GM18517 (cell line): ENCODE data around the gene SELENOH.
"Not testable (repeated sequence)": the region's sequence is repeated elsewhere in the genome, so short reads cannot be mapped to it uniquely, and the experiment has no call there.

Source experiments
- ATAC-seq: cut with Tn5 transposase; IDR thresholded peaks from one replicate; pipeline ENCODE4 v1.9.1; 2021; ENCODE audit warnings: mild to moderate bottlenecking, moderate library complexity; ENCODE audit not compliant: unreplicated experiment

SELENOH gene, protein sequence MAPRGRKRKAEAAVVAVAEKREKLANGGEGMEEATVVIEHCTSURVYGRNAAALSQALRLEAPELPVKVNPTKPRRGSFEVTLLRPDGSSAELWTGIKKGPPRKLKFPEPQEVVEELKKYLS

DNA sequence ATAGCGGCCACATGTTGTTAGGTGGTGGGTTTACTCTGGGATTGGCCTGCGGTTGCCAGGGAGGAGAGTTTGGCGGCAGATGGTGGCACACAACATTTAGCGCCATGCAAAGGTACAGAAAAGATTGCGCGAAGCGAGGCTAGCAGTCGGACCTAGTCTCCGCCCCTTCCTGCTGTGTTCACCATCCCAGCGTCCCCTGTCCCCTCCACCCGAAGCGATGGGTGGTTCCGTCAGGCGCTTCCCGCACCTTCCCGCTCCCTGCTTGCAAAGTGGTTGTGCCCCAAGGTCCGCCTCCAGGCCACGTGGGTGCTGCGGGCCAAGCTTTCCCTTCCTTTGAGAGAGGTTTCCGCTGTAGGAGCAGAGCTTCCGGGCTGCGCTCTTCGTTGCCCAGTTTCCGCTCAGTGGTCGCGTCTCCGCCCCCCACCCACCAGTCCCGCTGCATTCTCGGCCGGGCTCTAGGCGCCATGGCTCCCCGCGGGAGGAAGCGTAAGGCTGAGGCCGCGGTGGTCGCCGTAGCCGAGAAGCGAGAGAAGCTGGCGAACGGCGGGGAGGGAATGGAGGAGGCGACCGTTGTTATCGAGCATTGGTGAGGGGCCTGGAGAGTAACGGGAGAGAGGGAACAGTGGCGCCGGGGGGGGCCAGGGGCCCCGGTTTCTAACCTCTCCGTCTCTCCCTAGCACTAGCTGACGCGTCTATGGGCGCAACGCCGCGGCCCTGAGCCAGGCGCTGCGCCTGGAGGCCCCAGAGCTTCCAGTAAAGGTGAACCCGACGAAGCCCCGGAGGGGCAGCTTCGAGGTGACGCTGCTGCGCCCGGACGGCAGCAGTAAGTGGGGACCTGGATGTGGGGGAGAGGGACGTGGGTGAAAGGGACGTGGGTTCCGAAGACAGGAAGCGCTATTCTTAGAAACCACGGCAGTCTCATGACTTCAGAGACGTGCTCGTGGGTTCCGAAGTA is at the start of gene SELENOH:
SELENOH (plus strand) TSS at position 360 of the 955 bp plus-strand sequence; CDS start at position 465, 105 bp downstream.
- ATAC-seq = peak; percentile 94

DNA sequence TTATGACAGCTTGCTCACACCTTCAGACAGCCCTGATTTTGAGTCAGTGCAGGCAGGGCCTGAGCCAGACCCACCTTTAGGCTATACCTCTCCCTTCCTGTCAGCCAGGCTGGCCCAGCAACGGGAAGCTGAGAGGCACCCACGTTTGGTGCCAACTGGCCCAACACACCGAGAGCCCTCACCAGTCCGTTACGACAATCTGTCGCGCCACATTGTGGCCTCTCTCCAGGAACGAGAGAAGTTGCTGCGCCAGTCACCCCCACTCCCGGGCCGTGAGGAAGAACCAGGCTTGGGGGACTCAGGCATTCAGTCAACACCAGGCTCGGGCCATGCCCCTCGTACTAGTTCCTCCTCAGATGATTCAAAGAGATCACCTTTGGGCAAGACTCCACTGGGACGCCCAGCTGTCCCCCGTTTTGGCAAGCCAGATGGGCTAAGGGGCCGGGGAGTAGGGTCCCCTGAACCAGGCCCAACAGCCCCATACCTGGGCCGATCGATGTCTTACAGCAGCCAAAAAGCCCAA is 42.4 kb upstream of the SELENOH start:
- no peak for ATAC-seq

DNA sequence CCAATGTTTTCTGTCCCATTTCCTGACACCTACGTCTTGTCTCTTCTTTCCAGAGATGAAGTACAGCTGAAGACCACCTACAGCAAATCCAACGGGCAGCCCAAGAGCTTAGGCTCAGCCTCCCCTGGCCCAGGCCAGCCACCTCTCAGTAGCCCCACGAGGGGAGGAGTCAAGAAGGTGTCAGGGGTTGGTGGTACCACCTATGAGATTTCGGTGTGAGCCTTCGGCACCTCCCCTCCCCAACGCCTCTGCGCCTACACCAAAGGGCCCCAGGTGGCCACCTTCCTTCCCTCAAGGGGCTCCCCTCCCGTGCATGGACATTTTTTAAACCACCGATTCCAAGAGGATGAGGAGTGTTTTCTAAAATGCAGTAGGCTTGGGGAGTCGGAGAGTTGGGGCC is 41.5 kb upstream of the SELENOH start:
- ATAC-seq = no peak

DNA sequence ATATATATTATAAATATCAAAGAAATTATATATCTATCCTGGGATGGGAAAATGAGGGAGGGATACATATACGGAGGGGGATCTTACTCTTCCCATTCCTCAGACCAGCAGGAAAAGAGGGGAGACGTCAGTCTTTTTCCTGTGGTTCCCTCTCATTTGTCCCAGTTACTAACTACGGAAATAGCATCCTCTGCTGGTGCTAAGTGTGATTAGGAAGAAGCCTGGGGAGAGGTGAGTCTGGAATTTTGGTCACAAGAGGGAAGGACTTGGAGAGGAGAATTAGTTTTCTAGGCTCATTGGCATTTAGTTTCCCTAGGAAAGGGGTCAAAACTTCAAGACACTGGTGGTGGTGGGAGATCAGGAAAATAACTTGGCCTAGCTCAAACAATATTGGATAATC is 40.9 kb upstream of the SELENOH start:
- ATAC-seq = no peak

DNA sequence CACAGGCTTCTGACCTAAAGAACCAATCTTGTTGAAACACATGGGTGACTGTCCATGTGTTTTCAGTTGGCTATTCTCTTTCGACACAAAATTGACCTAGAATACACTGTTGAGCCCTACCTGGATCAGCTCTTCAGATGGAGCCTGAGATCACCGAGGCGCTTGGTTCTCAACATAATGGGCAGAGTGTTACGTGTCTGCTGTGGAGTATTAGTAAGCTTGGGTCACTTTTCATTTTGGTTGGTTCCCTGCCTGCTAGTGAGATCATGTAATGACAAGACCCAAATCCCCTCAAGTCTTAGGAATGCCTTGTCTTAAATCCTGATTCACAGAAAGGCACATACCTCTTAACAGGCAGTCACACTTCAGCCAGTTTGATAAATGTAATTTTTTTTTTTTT is 38.0 kb upstream of the SELENOH start:
- ATAC-seq = no peak

DNA sequence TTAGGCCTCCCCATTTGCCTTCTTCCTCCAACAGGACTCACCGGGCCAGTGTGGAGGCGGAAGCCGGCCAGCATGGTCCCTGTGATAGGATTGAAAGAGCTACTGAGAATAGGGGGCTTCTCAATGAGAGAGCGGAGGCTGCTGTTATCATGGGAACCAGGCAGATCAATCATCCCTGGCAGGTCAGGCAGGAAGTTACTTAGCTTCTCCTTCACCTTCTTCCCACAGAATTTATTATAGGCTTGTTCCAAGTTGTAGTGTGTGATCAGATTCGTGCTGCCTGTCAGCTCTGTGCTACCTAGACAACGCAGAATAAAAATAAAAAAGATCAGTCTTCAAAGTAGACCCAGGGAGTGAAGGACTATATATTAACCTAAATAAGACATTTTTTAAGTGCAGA is 36.4 kb upstream of the SELENOH start:
- ATAC-seq = no peak

DNA sequence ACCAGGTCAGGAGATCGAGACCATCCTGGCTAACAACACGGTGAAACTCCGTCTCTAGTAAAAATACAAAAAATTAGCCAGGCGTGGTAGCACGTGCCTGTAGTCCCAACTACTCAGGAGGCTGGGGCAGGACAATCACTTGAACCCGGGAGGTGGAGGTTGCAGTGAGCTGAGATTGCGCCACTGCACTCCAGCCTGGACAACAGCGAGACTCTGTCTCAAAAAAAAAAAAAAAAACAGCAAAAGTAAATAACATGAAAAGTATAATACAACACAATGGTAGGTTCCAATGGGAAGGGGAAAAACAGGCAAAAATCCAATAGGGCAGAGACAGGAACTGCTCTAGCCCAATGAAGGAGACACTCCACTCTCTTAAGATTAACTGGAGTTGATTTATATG is 35.9 kb upstream of the SELENOH start:
- ATAC-seq = not testable (repeated sequence)

DNA sequence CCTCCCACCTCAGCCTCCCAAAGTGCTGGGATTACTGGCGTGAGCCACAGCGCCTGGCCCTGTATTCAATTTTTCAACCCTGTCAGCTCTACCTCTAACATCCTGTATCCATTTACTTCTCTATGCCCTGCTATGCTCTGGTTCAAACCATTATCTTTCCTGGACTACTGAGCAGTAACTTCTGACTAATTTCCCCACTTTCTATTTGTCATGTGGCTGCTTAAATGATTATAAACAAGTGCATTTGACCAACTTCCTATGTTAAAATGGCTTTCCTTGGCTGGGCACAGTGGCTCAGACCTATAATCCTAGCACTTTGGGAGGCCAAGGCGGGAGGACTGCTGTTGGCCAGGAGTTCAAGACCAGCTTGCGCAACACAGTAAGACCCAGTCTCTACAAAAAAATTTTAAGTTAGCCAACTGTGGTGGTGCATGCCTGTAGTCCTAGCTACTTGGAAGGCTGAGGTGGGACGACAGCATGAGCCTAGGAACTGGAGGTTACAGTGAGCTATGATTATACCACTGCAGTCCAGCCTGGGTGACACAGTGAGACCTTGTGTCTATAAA is 31.4 kb upstream of the SELENOH start:
- ATAC-seq = no peak

DNA sequence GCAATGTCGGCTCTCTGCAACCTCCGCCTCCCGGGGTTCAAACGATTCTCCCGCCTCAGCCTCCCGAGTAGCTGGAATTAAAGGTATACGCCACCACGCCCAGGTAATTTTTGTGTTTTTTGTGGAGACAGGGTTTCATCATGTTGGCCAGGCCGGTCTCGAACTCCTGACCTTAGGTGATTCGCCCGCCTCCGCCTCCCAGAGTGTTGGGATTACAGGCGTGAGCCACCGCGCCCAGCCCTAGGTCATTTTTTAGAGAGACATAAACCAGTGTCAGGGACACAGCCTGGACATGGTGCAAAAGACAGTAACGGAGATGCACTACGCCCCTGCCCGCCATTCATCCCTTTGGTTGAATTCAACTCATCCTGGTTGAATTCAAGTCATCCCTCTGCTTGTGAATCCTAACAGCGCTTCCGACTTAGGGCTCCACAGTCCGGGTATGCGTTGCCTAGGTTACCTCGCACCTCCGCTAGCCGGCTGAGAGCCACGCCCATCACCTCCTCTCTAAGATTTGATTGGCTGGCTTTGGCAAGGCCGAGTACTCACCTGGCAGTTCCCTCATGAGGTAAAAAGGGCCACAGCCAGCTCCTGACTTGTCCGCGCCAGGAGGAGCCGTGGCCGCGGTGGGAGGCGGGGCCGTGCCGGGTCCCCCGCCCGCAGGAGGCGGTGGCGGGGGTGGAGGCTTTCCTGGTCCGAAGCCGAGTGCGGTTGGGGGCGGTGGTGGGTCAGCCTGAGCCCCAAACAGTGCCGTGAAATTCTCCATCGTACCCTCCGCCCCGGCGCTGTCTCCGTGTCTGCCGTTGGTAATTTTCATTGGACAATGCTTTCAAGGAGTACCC is 29.7 kb upstream of the SELENOH start, which contains the start of gene MED19:
MED19 (minus strand) TSS at position 802 of the 842 bp plus-strand sequence; CDS start at position 766, 36 bp downstream.
- peak; percentile 41 for ATAC-seq

DNA sequence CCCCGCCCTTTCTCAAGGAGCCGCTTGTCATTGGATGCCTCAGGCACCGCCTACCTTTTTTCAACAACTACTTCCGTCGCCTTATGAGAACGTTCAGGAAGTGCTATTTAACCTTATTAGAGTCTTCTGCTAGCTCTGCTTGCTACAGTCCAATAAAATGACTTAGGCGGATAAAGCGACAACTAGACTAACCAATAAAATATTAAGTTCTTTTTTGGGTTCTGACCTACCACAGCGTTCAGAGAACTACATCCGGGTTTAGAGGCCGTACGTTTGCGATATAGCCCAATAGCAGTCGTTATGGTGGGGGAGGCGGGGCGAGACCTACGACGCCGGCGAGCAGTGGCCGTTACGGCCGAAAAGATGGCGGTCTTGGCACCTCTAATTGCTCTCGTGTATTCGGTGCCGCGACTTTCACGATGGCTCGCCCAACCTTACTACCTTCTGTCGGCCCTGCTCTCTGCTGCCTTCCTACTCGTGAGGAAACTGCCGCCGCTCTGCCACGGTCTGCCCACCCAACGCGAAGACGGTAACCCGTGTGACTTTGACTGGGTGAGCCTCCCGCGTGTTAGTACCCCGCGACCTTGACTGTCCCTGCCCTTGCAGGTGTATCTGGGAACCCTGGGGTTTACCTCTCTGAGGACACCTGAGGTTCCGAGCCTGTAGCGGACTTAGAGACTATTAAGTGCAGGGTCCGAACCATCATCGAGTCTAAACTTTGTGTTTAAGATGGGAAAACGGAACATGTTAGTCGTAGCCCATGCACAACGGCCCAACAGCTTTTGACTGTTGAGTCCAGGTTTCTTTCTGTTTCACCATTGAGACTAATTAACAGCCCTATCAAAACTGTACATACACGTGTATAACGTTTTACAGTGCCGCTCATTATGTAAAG is 28.8 kb upstream of the SELENOH start, which contains the start of gene TMX2:
TMX2 (plus strand) TSS at position 338 of the 895 bp plus-strand sequence; CDS start at position 364, 26 bp downstream.
- ATAC-seq = peak; percentile 99

DNA sequence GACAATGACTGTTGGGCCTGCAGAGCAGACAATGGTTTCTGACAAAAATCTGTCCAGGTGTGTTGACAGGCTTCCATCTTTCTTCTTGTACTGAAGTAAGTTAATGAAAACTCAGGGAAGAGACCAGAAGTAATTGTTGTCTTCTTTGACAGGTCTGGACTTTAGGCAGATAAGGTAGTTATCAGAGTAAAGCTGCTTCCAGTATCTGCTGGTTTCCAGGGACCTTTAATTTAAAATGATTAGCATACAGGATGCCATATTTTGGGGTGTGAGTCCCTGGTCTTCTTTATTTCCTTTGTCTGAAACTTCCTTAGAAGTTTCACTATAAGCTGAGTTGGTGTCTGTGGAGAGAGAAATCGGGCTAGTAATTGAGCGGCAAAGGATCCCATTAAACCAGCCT is 27.5 kb upstream of the SELENOH start:
- ATAC-seq = no peak

DNA sequence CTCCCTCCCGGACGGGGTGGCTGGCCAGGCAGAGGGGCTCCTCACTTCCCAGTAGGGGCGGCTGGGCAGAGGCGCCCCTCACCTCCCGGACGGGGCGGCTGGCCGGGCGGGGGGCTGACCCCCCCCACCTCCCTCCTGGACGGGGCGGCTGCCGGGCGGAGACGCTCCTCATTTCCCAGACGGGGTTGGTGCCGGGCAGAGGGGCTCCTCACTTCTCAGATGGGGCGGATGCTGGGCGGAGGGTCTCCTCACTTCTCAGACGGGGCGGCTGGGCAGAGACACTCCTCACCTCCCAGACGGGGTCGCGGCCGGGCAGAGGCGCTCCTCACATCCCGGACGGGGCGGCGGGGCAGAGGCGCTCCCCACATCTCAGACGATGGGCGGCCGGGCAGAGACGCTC is 24.6 kb upstream of the SELENOH start:
- not testable (repeated sequence) for ATAC-seq

DNA sequence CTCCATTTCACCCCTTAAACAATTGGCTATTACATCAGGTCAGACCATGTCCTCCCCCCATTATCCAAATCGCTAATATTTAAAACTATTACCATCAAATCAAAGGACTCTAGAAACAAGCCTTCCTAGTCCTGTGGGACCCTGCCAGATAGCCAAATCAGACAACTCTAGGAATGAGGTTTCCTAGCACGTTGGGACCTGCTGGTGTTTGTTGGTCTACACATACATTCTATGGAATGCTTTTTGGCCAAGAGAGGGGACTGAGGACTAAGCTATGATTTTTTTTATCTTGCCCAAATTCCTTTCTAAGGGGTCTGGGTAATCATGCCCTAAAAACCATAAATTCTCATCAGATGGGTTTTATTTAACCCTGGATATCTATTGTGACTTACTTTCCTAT is 14.1 kb upstream of the SELENOH start:
- ATAC-seq = no peak

DNA sequence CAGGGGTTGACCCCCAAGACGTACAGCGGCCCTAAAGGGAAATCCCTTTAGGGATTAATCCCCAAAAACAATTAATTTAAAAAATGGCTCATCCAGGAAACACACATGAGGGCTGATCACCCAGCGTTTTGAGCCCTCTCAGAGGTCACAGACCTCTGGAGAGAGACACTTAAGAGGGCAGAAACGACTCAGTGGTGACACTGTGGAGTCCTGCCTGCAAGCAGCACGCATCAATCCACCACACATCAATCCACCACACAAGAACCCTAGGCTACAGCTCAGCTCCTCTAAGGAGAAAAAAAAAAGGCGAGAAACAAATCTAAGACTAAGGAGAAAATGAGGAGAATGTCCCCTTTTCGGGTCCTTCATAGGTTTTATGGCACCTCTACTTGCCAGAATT is 12.5 kb upstream of the SELENOH start:
- ATAC-seq = no peak

DNA sequence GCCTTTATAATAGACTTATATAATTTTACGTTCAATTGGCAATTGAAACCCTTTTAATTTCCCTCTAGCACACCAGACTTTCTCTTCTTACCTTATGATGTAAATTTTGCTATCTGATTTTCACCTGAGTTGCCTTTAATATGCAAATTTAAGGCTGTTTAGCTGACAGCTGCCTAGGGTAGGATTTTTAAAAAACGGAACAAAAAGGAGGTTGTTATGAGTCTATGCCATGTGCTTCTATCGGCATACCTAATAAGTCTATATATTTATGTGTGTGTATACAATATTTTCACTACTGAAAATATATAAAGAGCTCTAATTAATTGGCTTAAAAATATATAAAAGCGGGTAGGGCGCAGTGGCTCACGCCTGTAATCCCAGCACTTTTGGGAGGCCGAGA is 11.8 kb upstream of the SELENOH start:
- no peak for ATAC-seq

DNA sequence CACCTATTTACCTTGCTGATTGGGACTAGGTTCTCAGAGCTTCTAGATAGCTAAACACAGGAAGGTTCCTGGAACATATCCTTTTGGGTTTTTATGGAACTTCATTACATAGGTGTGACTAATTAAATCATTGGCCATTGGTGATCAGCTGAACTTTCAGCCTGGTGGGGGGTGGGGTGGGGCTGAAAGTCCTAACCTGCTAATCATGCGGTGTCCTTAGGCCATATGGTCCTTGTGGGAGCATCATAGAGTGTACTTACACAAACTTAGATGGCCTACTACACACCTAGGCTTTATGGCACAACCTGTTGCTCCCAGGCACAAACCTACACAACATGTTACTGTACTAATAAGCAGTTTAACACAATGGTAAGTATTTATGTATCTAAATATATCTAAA is 8.6 kb upstream of the SELENOH start:
- no peak for ATAC-seq

DNA sequence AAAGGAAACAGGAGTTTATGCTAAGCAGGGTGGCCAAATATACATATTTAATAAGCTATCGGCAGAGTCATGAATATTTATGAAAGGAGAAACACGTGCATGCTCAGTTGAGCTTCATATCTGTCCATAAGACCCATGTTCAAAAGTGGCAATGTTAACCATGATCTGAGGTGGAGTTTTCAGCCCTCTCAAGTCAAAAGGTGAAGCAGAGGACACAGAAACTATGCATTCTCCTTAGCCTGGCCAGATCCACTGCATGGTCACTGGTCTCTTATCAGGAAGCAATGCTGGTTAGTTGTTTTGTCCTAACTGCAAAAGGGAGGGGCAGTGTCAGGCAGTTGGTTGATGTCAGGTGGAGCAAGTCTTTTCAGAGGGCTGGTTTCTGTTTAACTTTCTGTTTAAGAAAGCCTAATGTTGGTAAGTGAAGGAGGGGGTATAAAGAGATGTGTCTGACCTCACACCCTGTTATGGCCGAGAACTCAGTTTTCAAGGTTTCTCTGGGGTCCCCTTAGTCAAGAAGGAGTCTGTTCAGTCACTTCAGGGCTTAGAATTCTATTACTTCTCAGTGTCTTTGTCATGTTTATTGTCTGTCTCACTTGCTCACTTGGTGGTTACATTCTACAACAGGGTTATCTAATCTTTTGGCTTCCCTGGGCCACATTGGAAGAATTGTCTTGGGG is 5.5 kb upstream of the SELENOH start:
- no peak for ATAC-seq

DNA sequence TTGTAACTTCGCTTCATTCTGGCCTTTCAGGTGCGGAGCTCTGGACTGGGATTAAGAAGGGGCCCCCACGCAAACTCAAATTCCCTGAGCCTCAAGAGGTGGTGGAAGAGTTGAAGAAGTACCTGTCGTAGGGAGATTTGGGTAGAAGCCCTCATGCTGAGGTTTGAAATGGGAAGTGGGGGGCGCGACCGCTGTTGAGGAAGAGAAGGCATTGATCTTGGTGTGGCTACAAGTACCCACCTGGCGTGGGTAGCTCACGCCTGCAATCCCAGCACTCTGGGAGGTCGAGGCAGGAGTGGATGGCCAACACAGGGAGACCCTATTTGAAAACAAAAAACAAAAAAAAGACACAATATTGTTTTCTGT is 779 bp downstream of the SELENOH start:
- no peak for ATAC-seq

DNA sequence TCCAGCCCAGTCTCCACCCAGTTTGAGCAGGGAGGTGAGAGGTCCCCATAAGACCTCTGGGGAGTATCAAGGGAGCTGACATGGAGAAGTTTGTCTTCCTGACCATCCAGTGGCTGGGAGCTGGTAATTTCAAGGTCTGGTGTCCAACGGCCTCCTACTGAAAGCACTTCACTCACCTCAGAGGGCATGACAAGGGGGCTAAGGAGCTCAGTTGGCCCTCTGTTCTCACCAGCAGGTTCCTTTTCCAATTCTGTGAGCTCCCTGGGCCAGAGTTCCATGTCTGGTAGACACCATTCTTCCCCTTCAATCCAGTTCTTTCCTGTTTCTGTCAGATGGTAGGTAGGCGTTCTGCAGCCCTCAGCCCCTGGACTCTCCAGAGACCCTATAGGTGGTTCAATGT is 3.1 kb downstream of the SELENOH start:
- no peak for ATAC-seq
